ENCODE results near the gene KRT6B.

The KRT6B gene

DNA sequence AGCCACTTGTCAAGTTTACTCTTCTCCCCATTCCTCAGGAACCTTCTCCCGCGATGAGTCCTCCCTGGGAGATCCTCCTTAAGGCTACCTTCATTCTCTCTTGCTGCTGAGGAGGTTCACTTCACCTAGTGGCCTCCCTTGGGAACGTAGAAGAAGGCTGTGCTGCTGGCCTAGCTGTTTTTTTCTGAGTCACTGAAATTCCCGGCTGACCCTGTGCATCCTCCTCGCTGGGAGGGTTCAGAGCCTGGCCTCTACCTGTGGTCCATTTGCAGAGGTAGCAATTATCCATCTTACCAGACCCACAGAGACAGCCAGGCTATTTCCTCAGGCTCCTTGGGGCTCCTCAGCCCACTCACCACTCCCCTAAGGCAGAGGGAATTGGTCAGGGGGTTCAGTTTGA lies 50.4 kb downstream of the KRT6B start:
- TF ChIP-seq, protein P1, sequence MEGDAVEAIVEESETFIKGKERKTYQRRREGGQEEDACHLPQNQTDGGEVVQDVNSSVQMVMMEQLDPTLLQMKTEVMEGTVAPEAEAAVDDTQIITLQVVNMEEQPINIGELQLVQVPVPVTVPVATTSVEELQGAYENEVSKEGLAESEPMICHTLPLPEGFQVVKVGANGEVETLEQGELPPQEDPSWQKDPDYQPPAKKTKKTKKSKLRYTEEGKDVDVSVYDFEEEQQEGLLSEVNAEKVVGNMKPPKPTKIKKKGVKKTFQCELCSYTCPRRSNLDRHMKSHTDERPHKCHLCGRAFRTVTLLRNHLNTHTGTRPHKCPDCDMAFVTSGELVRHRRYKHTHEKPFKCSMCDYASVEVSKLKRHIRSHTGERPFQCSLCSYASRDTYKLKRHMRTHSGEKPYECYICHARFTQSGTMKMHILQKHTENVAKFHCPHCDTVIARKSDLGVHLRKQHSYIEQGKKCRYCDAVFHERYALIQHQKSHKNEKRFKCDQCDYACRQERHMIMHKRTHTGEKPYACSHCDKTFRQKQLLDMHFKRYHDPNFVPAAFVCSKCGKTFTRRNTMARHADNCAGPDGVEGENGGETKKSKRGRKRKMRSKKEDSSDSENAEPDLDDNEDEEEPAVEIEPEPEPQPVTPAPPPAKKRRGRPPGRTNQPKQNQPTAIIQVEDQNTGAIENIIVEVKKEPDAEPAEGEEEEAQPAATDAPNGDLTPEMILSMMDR (conservative IDR thresholded peaks at IDR 0.05; ENCODE audit: low read length): no peak
- TF ChIP-seq EZH2phosphoT487 (IDR thresholded peaks at IDR 0.05; ENCODE audit: borderline replicate concordance): no peak
- no peak overlapping the region for H2AFZ ChIP-seq (ENCODE audit: low read length)

DNA sequence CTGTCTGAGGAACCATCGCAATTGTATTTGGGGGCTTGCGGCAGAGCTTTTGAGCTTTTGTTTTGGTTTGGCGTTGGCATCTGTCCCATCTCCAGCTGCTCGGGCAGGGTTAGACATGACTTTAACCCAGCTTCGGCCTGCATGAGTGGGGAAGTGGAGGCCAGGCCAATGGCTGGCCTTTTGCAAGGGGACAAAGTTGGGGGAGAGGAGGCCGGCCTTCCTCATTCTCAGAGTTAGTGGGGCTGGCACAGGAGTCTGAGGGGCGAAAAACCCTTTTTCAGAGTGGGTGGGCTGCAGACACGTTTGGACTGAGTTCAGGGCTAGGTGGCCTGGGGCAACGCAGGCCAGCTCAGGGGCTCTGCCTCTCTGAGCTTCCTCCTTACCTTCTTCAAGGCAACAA lies 51.0 kb downstream of the KRT6B start:
- Histone ChIP-seq H3K36me3 (ENCODE audit: insufficient read depth, low read length) (no peaks in the 10 kb centered on the region), H3F3A (ENCODE audit: low read depth) (no peaks in the 10 kb centered on the region), H3K9ac (ENCODE audit: low read depth, low read length, poor library complexity, severe bottlenecking) (no peak overlapping the region), H3K4me3 (ENCODE audit: low read length, poor library complexity, severe bottlenecking) (no peak overlapping the region), H3K27me3 (ENCODE audit: insufficient read depth, low read length, poor library complexity, severe bottlenecking) (no peaks in the 10 kb centered on the region), H3K4me1 (ENCODE audit: insufficient read depth, low read length, poor library complexity, severe bottlenecking) (no peaks in the 10 kb centered on the region), H3K9me2 (replicated peaks; ENCODE audit: low read depth, low read length) (no peaks in the 10 kb centered on the region), H3K79me2 (ENCODE audit: insufficient read depth, low read length) (no peaks in the 10 kb centered on the region), H3K4me2 (ENCODE audit: low read depth, low read length, poor library complexity, severe bottlenecking) (no peak overlapping the region), H2AFZ (ENCODE audit: low read length) (no peak overlapping the region), H4K20me1 (ENCODE audit: insufficient read depth, low read length, poor library complexity, severe bottlenecking) (no peaks in the 10 kb centered on the region), H3K9me3 (ENCODE audit: insufficient read depth, low read depth, low read length) (no peaks in the 10 kb centered on the region)
- no peak for TF ChIP-seq EZH2phosphoT487 (IDR thresholded peaks at IDR 0.05; ENCODE audit: borderline replicate concordance)
- TF ChIP-seq, protein P1 (conservative IDR thresholded peaks at IDR 0.05; ENCODE audit: low read length): no peak

More for the DNA sequence above, 50.4 kb downstream of the KRT6B start:
- Histone ChIP-seq H3K4me1 (ENCODE audit: insufficient read depth, low read length, poor library complexity, severe bottlenecking) (no peaks in the 10 kb centered on the region), H3K4me3 (ENCODE audit: low read length, poor library complexity, severe bottlenecking) (no peak overlapping the region), H3K27me3 (ENCODE audit: insufficient read depth, low read length, poor library complexity, severe bottlenecking) (no peaks in the 10 kb centered on the region), H3K4me2 (ENCODE audit: low read depth, low read length, poor library complexity, severe bottlenecking) (no peak overlapping the region), H3F3A (ENCODE audit: low read depth) (no peaks in the 10 kb centered on the region), H3K9me3 (ENCODE audit: insufficient read depth, low read depth, low read length) (no peaks in the 10 kb centered on the region), H3K79me2 (ENCODE audit: insufficient read depth, low read length) (no peaks in the 10 kb centered on the region), H3K9me2 (replicated peaks; ENCODE audit: low read depth, low read length) (no peaks in the 10 kb centered on the region), H4K20me1 (ENCODE audit: insufficient read depth, low read length, poor library complexity, severe bottlenecking) (no peaks in the 10 kb centered on the region), H3K9ac (ENCODE audit: low read depth, low read length, poor library complexity, severe bottlenecking) (no peak overlapping the region), H3K36me3 (ENCODE audit: insufficient read depth, low read length) (no peaks in the 10 kb centered on the region)

DNA sequence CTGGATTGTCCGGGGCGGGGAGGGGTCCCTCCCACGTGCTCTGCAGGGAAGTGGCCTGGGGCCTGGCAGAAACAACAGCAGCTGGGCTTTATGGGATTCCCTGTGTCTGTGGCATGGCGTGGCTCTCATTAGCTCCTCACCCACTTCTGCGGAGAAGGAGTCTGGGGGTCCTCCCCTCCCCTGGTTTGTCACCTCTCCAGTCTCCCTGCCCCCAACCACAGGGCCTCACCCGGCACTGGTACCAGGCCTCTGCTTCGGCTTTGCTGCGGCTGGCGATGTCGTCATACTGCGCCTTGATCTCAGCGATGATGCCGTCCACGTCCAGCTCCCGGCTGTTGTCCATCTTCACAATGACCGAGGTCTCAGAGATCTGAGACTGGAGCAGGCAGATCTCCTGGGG lies 52.2 kb downstream of the KRT6B start:
- no peaks in the 10 kb centered on the region for H4K20me1 ChIP-seq (ENCODE audit: insufficient read depth, low read length, poor library complexity, severe bottlenecking)
- H3K9ac ChIP-seq (ENCODE audit: low read depth, low read length, poor library complexity, severe bottlenecking): no peak overlapping the region
- no peak overlapping the region for H3K4me2 ChIP-seq (ENCODE audit: low read depth, low read length, poor library complexity, severe bottlenecking)
- no peaks in the 10 kb centered on the region for H3K9me2 ChIP-seq (replicated peaks; ENCODE audit: low read depth, low read length)
- no peaks in the 10 kb centered on the region for H3K36me3 ChIP-seq (ENCODE audit: insufficient read depth, low read length)
- TF ChIP-seq EZH2phosphoT487 (IDR thresholded peaks at IDR 0.05; ENCODE audit: borderline replicate concordance): no peak
- TF ChIP-seq, protein P1 (conservative IDR thresholded peaks at IDR 0.05; ENCODE audit: low read length): no peak
- no peaks in the 10 kb centered on the region for H3K79me2 ChIP-seq (ENCODE audit: insufficient read depth, low read length)
- H3K4me3 ChIP-seq (ENCODE audit: low read length, poor library complexity, severe bottlenecking): no peak overlapping the region
- H3K4me1 ChIP-seq (ENCODE audit: insufficient read depth, low read length, poor library complexity, severe bottlenecking): no peaks in the 10 kb centered on the region
- no peaks in the 10 kb centered on the region for H3K27me3 ChIP-seq (ENCODE audit: insufficient read depth, low read length, poor library complexity, severe bottlenecking)
- no peak overlapping the region for H2AFZ ChIP-seq (ENCODE audit: low read length)
- no peaks in the 10 kb centered on the region for H3F3A ChIP-seq (ENCODE audit: low read depth)
- H3K9me3 ChIP-seq (ENCODE audit: insufficient read depth, low read depth, low read length): no peaks in the 10 kb centered on the region
